ENCODE data around the gene ANO2.

Gene ANO2

GRCh38 chr12:5982106-5982505 is 37.0 kb upstream of the ANO2 start:
- TF ChIP-seq ZNF274 (IDR thresholded peaks at IDR 0.05; ENCODE audit: low read depth, low read length): no peak
- TF ChIP-seq YY1 (IDR thresholded peaks at IDR 0.05; ENCODE audit: insufficient read depth, insufficient read length): no peak
- no peak for TF ChIP-seq SUZ12 (IDR thresholded peaks at IDR 0.05; ENCODE audit: extremely low read depth, insufficient read depth, insufficient read length)
- Histone ChIP-seq H3K27me3 (ENCODE audit: insufficient read depth, insufficient read length) (no peaks in the 10 kb centered on the region), H3K9ac (ENCODE audit: insufficient read length, low read depth) (no peak overlapping the region), H3K36me3 (ENCODE audit: insufficient read depth, insufficient read length, low read length) (no peaks in the 10 kb centered on the region), H3K4me1 (ENCODE audit: insufficient read depth, insufficient read length) (peaks cover 10% of the 10 kb centered on the region), H3K9me3 (ENCODE audit: insufficient read depth, low read length) (no peaks in the 10 kb centered on the region), H3K4me3 (ENCODE audit: insufficient read length, low read depth) (no peak overlapping the region)
- no peak for DNase-seq (ENCODE audit: low read depth, low spot score)

DNA sequence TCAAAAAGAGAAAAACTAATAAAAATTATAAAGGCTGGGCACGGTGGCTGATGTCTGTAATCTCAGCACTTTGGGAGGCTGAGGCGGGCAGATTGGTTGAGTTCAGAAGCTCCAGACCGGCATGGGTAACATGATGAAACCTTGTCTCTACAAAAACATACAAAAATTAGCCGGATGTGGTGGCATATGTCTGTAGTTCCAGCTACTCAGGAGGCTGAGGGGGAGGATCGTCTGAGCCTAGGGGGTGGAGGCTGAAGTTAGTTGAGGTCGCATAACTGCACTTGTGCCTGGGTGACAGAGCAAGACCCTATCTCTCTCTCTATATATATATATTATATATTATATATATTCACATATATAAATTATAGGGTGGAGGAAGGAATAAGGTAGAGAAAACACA is 32.5 kb upstream of the ANO2 start:
- no peak for TF ChIP-seq YY1 (IDR thresholded peaks at IDR 0.05; ENCODE audit: insufficient read depth, insufficient read length)
- no peak for TF ChIP-seq ZNF274 (IDR thresholded peaks at IDR 0.05; ENCODE audit: low read depth, low read length)
- no peak for TF ChIP-seq SUZ12 (IDR thresholded peaks at IDR 0.05; ENCODE audit: extremely low read depth, insufficient read depth, insufficient read length)
- DNase-seq (ENCODE audit: low read depth, low spot score): no peak
- Histone ChIP-seq H3K4me1 (ENCODE audit: insufficient read depth, insufficient read length) (no peaks in the 10 kb centered on the region), H3K36me3 (ENCODE audit: insufficient read depth, insufficient read length, low read length) (no peaks in the 10 kb centered on the region), H3K9me3 (ENCODE audit: insufficient read depth, low read length) (no peaks in the 10 kb centered on the region), H3K27me3 (ENCODE audit: insufficient read depth, insufficient read length) (peaks cover 6% of the 10 kb centered on the region), H3K9ac (ENCODE audit: insufficient read length, low read depth) (no peak overlapping the region), H3K4me3 (ENCODE audit: insufficient read length, low read depth) (no peak overlapping the region)

GRCh38 chr12:5976711-5977110 is 31.7 kb upstream of the ANO2 start:
- Histone ChIP-seq H3K4me1 (ENCODE audit: insufficient read depth, insufficient read length) (no peaks in the 10 kb centered on the region), H3K27me3 (ENCODE audit: insufficient read depth, insufficient read length) (peaks cover 11% of the 10 kb centered on the region), H3K9me3 (ENCODE audit: insufficient read depth, low read length) (no peaks in the 10 kb centered on the region), H3K9ac (ENCODE audit: insufficient read length, low read depth) (no peak overlapping the region), H3K36me3 (ENCODE audit: insufficient read depth, insufficient read length, low read length) (no peaks in the 10 kb centered on the region), H3K4me3 (ENCODE audit: insufficient read length, low read depth) (no peak overlapping the region)
- no peak for TF ChIP-seq YY1 (IDR thresholded peaks at IDR 0.05; ENCODE audit: insufficient read depth, insufficient read length)
- TF ChIP-seq ZNF274 (IDR thresholded peaks at IDR 0.05; ENCODE audit: low read depth, low read length): no peak
- no peak for TF ChIP-seq SUZ12 (IDR thresholded peaks at IDR 0.05; ENCODE audit: extremely low read depth, insufficient read depth, insufficient read length)
- no peak for DNase-seq (ENCODE audit: low read depth, low spot score)

GRCh38 chr12:5976196-5976595 is 31.1 kb upstream of the ANO2 start:
- no peak for DNase-seq (ENCODE audit: low read depth, low spot score)
- Histone ChIP-seq H3K27me3 (ENCODE audit: insufficient read depth, insufficient read length) (peaks cover 15% of the 10 kb centered on the region), H3K9ac (ENCODE audit: insufficient read length, low read depth) (no peak overlapping the region), H3K36me3 (ENCODE audit: insufficient read depth, insufficient read length, low read length) (no peaks in the 10 kb centered on the region), H3K9me3 (ENCODE audit: insufficient read depth, low read length) (no peaks in the 10 kb centered on the region), H3K4me1 (ENCODE audit: insufficient read depth, insufficient read length) (no peaks in the 10 kb centered on the region), H3K4me3 (ENCODE audit: insufficient read length, low read depth) (no peak overlapping the region)
- no peak for TF ChIP-seq ZNF274 (IDR thresholded peaks at IDR 0.05; ENCODE audit: low read depth, low read length)
- TF ChIP-seq SUZ12 (IDR thresholded peaks at IDR 0.05; ENCODE audit: extremely low read depth, insufficient read depth, insufficient read length): no peak
- TF ChIP-seq YY1 (IDR thresholded peaks at IDR 0.05; ENCODE audit: insufficient read depth, insufficient read length): no peak

DNA sequence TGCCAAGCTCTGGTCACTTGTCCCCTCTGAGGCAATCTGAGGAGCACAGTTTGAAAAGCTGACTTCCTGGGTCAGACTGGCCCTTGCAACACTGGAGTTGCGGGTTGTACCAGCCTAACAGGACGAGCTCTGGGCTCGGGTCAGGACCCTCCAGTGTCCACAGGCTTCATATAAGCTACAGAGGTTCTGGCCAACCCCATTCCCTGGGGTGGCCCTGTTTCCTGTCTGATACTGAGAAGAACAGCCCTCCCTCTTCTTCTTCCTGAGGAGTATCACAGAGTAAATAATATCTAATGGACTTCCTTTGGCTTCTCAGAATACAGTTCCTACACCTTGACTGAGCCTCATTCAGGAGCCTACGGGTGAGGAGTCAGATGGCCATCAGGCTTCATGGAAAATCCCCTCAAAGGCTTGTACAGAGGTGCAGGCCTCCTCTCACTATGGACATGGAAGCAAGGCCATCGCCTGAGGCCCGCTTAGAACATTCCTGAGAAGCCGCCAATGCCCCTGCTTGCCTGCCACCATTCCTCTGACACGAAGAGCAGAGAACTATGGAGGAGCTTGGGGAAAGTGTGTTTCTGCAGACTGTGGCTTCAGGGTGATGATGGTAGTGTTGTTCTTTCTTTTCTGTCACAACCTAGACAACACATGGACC is 28.5 kb upstream of the ANO2 start:
- peaks cover 12% of the 10 kb centered on the region for H3K4me1 ChIP-seq (ENCODE audit: insufficient read depth, insufficient read length)
- H3K9ac ChIP-seq (ENCODE audit: insufficient read length, low read depth): no peak overlapping the region
- no peak overlapping the region for H3K4me3 ChIP-seq (ENCODE audit: insufficient read length, low read depth)
- H3K27me3 ChIP-seq (ENCODE audit: insufficient read depth, insufficient read length): peaks cover 30% of the 10 kb centered on the region
- no peak for DNase-seq (ENCODE audit: low read depth, low spot score)
- TF ChIP-seq ZNF274 (IDR thresholded peaks at IDR 0.05; ENCODE audit: low read depth, low read length) (no peak), YY1 (IDR thresholded peaks at IDR 0.05; ENCODE audit: insufficient read depth, insufficient read length) (no peak), SUZ12 (IDR thresholded peaks at IDR 0.05; ENCODE audit: extremely low read depth, insufficient read depth, insufficient read length) (no peak)
- H3K36me3 ChIP-seq (ENCODE audit: insufficient read depth, insufficient read length, low read length): no peaks in the 10 kb centered on the region
- H3K9me3 ChIP-seq (ENCODE audit: insufficient read depth, low read length): no peaks in the 10 kb centered on the region

GRCh38 chr12:5972387-5972786 is 27.3 kb upstream of the ANO2 start:
- Histone ChIP-seq H3K4me1 (ENCODE audit: insufficient read depth, insufficient read length) (peaks cover 12% of the 10 kb centered on the region), H3K9me3 (ENCODE audit: insufficient read depth, low read length) (no peaks in the 10 kb centered on the region), H3K4me3 (ENCODE audit: insufficient read length, low read depth) (no peak overlapping the region), H3K27me3 (ENCODE audit: insufficient read depth, insufficient read length) (peaks cover 37% of the 10 kb centered on the region), H3K36me3 (ENCODE audit: insufficient read depth, insufficient read length, low read length) (no peaks in the 10 kb centered on the region), H3K9ac (ENCODE audit: insufficient read length, low read depth) (no peak overlapping the region)
- no peak for DNase-seq (ENCODE audit: low read depth, low spot score)
- TF ChIP-seq ZNF274 (IDR thresholded peaks at IDR 0.05; ENCODE audit: low read depth, low read length): no peak

DNA sequence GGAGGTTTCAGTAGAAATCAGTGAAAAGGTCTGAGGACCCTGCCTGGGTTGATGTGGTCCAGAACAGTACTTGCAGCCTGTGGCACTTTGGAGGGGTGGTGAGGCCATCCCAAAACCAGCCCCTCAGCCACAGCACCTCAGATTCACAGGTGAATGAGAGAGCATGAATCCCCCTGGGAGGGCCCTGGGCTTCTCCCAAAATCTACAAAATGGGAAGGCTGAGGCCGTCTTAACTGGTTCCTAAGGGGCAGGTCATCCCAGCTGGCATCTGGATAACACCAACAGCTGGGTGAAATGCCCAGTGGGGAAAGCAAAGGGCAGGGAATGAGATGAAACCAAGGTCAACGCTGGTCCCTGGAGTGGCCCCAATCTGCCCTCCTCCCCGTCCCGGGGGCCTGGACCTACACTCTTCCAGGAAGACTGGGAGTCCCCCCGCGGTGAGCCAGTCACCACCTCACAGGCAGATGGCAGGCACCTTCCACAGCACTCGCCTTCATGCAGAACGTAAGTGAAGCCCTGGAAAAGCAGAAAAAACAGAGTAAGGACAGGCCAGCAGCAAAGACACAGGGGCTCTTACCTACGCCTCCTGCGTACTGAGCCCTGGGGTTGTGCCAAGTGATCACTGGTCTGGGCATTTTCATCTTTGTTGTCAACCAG is 26.3 kb upstream of the ANO2 start:
- DNase-seq (ENCODE audit: low read depth, low spot score): no peak
- no peak for TF ChIP-seq ZNF274 (IDR thresholded peaks at IDR 0.05; ENCODE audit: low read depth, low read length)
- no peak for TF ChIP-seq YY1 (IDR thresholded peaks at IDR 0.05; ENCODE audit: insufficient read depth, insufficient read length)
- TF ChIP-seq SUZ12 (IDR thresholded peaks at IDR 0.05; ENCODE audit: extremely low read depth, insufficient read depth, insufficient read length): no peak
- Histone ChIP-seq H3K4me3 (ENCODE audit: insufficient read length, low read depth) (no peak overlapping the region), H3K9me3 (ENCODE audit: insufficient read depth, low read length) (no peaks in the 10 kb centered on the region), H3K36me3 (ENCODE audit: insufficient read depth, insufficient read length, low read length) (no peaks in the 10 kb centered on the region), H3K4me1 (ENCODE audit: insufficient read depth, insufficient read length) (peaks cover 12% of the 10 kb centered on the region), H3K9ac (ENCODE audit: insufficient read length, low read depth) (no peak overlapping the region), H3K27me3 (ENCODE audit: insufficient read depth, insufficient read length) (peaks cover 37% of the 10 kb centered on the region)
